COLO668 (cell line): Measurements from ENCODE around the gene KCNH1.

Experiments
- DNase-seq: peaks from one replicate; lab custom pipeline; 2025; ENCODE audit not compliant: unreplicated experiment; lab: John Stamatoyannopoulos, UW

The KCNH1 gene

GRCh38 chr1:211133836-211134669 is at the start of gene KCNH1:
Gene KCNH1 (minus strand): TSS chr1:211134148. CDS start chr1:211133945, 203 bp downstream.
- peak; percentile 97 for DNase-seq

GRCh38 chr1:211182746-211183145 is 48.8 kb upstream of the KCNH1 start:
- DNase-seq: no peak

GRCh38 chr1:211174375-211174774 is 40.4 kb upstream of the KCNH1 start:
- DNase-seq: no peak

- DNase-seq: no peak
These were observed 38.7 kb upstream of the KCNH1 start for GRCh38 chr1:211172657-211173056.

GRCh38 chr1:211169353-211169752 is 35.4 kb upstream of the KCNH1 start:
- no peak for DNase-seq

- no peak for DNase-seq
These were observed 24.9 kb upstream of the KCNH1 start for GRCh38 chr1:211158866-211159265.

GRCh38 chr1:211155040-211155439 is 21.1 kb upstream of the KCNH1 start:
- no peak for DNase-seq

- no peak for DNase-seq
These were observed 20.0 kb upstream of the KCNH1 start for GRCh38 chr1:211153932-211154331.

GRCh38 chr1:211148366-211148765 is 14.4 kb upstream of the KCNH1 start:
- DNase-seq: no peak

- DNase-seq: peak; percentile 44
These were observed 12.0 kb upstream of the KCNH1 start for GRCh38 chr1:211145944-211146343.

GRCh38 chr1:211135342-211135950 is 1.5 kb upstream of the KCNH1 start:
- DNase-seq: no peak

GRCh38 chr1:211133393-211133835 is 534 bp downstream of the KCNH1 start:
- DNase-seq: peak; percentile 75

GRCh38 chr1:211132721-211133392 is 1.1 kb downstream of the KCNH1 start:
- DNase-seq: no peak

GRCh38 chr1:211129776-211130175 is 4.2 kb downstream of the KCNH1 start:
- DNase-seq: no peak

- DNase-seq: no peak
These were observed 6.8 kb downstream of the KCNH1 start for GRCh38 chr1:211127166-211127565.

- DNase-seq: no peak
These were observed 7.3 kb downstream of the KCNH1 start for GRCh38 chr1:211126622-211127021.

GRCh38 chr1:211118407-211119102 is 15.4 kb downstream of the KCNH1 start:
- DNase-seq: no peak

GRCh38 chr1:211114446-211114845 is 19.5 kb downstream of the KCNH1 start:
- no peak for DNase-seq

GRCh38 chr1:211113566-211113965 is 20.4 kb downstream of the KCNH1 start:
- no peak for DNase-seq

GRCh38 chr1:211111351-211111750 is 22.6 kb downstream of the KCNH1 start:
- no peak for DNase-seq

GRCh38 chr1:211101481-211101880 is 32.5 kb downstream of the KCNH1 start:
- no peak for DNase-seq
